ENCODE results near the gene TTC39A. TPM values are rescaled to one million over a fixed set of nuclear protein-coding genes. Genes with fewer than 3 reads are reported as not detected.

TTC39A gene
- total and polyA plus RNA-seq, 9 donors = 1.3 to 5.1 (median 3.6) TPM

DNA sequence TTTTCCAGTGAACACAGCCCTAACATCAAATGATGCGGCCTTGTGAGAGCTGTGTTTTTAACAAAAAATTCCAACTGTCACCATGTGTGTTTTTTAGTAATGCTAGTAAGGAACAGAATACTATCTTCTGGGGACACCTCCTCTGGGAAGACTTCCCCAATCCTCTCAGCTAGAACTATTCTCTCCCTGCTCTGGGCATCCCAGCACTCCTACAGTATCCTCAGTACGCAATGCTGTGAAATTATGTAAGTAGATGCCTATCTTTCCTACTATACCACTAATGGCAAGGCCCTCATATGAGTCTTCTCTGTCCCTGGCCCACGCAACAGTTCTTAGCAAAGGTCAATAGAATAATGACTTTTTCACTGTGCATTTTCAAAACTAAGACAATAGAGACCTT lies 19.5 kb upstream of the TTC39A start:
- H3K9me3 ChIP-seq (replicated peaks; ENCODE audit: control insufficient read depth, low read depth, low read length) = no peaks in the 10 kb centered on the region
- H3K27ac ChIP-seq (ENCODE audit: low read length) = no peak overlapping the region
- H3K4me1 ChIP-seq (ENCODE audit: control insufficient read depth, insufficient read depth, low read length) = peaks cover 5% of the 10 kb centered on the region
- peaks cover 16% of the 10 kb centered on the region for H3K27me3 ChIP-seq (ENCODE audit: control insufficient read depth, insufficient read depth, low read length)
- H3K36me3 ChIP-seq (ENCODE audit: control insufficient read depth, insufficient read depth, low read length) = no peaks in the 10 kb centered on the region
- no CpG with 5 or more reads among the region's 3 CpGs for WGBS (ENCODE audit: insufficient coverage)
- H3K4me3 ChIP-seq (ENCODE audit: low read length) = no peak overlapping the region
- DNase-seq = no peak

DNA sequence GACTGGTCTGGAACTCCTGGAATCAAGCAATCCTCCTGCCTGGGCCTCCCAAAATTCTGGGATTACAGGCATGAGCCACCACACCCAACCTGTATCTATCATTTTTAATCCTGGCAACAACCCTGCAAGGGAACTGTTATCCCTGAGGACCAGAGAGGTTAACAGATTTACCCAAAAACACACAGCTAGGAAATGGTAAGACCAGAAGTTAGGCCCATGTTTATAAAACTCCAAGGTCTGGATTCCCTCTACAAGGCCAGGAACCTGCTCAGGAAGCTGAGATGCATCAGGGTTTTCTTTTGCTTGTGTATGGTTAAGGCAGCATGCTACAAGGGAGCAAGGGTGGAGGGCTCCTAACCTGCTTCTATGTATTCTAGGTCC lies 17.8 kb upstream of the TTC39A start:
- Histone ChIP-seq H3K4me1 (ENCODE audit: control insufficient read depth, insufficient read depth, low read length) (peaks cover 10% of the 10 kb centered on the region), H3K4me3 (ENCODE audit: low read length) (no peak overlapping the region), H3K36me3 (ENCODE audit: control insufficient read depth, insufficient read depth, low read length) (no peaks in the 10 kb centered on the region), H3K27ac (ENCODE audit: low read length) (no peak overlapping the region), H3K9me3 (replicated peaks; ENCODE audit: control insufficient read depth, low read depth, low read length) (no peaks in the 10 kb centered on the region), H3K27me3 (ENCODE audit: control insufficient read depth, insufficient read depth, low read length) (peaks cover 33% of the 10 kb centered on the region)
- DNase-seq = no peak

GRCh38 chr1:51347398-51348146 lies 17.2 kb upstream of the TTC39A start:
- DNase-seq = no peak
- Histone ChIP-seq H3K27ac (ENCODE audit: low read length) (no peak overlapping the region), H3K36me3 (ENCODE audit: control insufficient read depth, insufficient read depth, low read length) (no peaks in the 10 kb centered on the region), H3K27me3 (ENCODE audit: control insufficient read depth, insufficient read depth, low read length) (peaks cover 37% of the 10 kb centered on the region), H3K4me1 (ENCODE audit: control insufficient read depth, insufficient read depth, low read length) (peaks cover 10% of the 10 kb centered on the region), H3K4me3 (ENCODE audit: low read length) (no peak overlapping the region), H3K9me3 (replicated peaks; ENCODE audit: control insufficient read depth, low read depth, low read length) (no peaks in the 10 kb centered on the region)
- WGBS (ENCODE audit: insufficient coverage) = 89% methylated on average over 3 of the region's 6 CpGs

DNA sequence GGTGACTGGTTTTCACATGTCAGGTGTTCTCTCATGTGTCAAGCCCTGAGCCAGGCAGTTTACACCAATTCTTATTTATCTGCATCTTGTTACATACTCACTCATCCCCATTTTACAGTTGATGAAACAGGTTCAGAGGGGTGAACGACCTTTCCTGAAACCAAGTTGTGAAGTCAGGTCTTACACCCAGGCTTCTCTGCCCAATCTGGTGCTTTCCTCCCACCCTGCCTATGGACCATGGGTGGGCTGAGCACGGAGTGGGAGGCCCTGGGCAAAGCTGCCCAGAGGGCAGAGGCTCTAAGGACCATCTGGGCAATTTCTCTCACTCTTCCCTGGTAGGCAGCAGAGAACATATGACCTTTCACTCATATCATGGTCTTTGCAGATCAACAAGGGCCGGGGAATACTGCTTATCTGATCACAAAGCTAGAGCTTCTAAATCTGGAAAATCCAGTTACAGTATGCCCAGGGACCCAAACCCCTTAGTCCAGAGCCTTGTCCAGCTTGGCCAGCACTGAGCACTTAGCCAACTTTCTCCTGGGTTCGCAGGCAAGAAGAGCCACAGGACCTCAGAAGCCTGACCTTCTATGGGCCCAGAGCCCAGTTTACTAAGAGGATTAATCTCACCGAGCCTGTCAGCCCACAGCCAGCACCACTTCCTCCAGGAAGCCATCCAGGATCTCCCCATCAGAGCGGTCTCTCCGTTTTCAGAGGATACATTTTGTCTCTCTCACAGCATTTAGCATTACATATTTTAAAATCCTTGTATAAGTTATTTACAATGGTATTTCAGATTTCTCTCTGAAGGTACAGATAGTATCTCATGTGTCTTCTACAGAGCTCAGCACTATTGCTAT lies 16.0 kb upstream of the TTC39A start:
- H3K36me3 ChIP-seq (ENCODE audit: control insufficient read depth, insufficient read depth, low read length) = no peaks in the 10 kb centered on the region
- H3K27me3 ChIP-seq (ENCODE audit: control insufficient read depth, insufficient read depth, low read length) = peaks cover 44% of the 10 kb centered on the region
- DNase-seq = no peak
- peaks cover 10% of the 10 kb centered on the region for H3K4me1 ChIP-seq (ENCODE audit: control insufficient read depth, insufficient read depth, low read length)
- WGBS (ENCODE audit: insufficient coverage) = 69% methylated on average over 4 of the region's 7 CpGs
- H3K27ac ChIP-seq (ENCODE audit: low read length) = no peak overlapping the region
- H3K9me3 ChIP-seq (replicated peaks; ENCODE audit: control insufficient read depth, low read depth, low read length) = no peaks in the 10 kb centered on the region
- H3K4me3 ChIP-seq (ENCODE audit: low read length) = no peak overlapping the region

DNA sequence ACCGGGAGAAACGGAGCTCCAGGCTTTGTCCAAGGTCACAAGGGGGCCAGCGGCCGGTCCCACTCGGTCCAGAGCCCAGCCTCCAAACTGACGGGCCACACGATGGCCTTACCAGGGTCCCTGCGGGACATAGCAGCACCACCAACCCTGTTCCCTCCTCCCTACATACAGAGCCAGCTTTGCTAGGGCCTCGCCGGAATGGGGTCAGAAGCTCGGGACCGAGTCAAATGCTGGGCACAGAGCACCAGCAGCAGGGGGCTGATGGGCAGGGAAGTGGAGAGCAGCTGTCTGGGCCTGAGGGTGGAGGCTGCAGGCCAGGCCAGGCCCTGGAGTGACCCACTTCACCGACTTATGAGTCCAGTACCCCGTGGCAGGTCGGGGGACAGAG lies 14.9 kb upstream of the TTC39A start:
- H3K4me1 ChIP-seq (ENCODE audit: control insufficient read depth, insufficient read depth, low read length) = peaks cover 10% of the 10 kb centered on the region
- H3K36me3 ChIP-seq (ENCODE audit: control insufficient read depth, insufficient read depth, low read length) = no peaks in the 10 kb centered on the region
- no peak overlapping the region for H3K4me3 ChIP-seq (ENCODE audit: low read length)
- 44% methylated on average over 10 of the region's 15 CpGs for WGBS (ENCODE audit: insufficient coverage)
- no peak for DNase-seq
- peaks cover 44% of the 10 kb centered on the region for H3K27me3 ChIP-seq (ENCODE audit: control insufficient read depth, insufficient read depth, low read length)
- H3K27ac ChIP-seq (ENCODE audit: low read length) = no peak overlapping the region
- H3K9me3 ChIP-seq (replicated peaks; ENCODE audit: control insufficient read depth, low read depth, low read length) = no peaks in the 10 kb centered on the region

DNA sequence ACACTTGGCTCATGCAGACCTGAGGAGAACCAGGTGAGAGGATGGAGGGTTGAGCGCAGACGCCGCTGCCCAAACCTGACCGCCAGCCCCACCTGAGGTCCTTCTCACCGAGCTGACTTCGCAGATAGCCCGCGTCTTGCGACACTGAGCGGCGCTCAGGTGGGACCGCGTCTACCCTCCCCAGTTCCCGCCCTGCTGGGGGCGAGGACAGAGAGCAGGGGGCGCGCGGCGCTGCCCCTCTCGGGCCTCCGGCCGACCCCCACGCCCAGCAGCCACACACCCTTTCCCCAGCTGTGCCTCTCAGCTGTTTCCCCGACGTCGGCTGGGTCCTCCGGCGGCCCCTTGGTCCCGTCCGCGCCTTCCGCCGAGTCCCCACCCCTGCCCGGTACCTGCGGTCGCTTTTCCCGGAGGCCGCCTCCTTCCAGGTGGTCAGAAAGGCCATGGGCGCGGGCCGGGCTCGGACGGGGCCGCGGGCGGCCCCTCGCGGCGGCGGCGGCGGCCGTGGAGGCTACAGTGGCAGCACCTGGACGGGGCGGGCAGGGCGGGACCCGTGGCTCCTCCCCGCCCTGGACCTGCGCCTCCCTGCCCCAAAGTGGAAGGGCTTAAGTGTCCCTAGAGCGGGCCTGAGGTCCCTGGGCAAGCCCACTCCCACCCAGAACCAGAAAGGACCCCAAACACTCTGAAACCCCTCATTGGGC lies 14.4 kb upstream of the TTC39A start:
- no peak for DNase-seq

DNA sequence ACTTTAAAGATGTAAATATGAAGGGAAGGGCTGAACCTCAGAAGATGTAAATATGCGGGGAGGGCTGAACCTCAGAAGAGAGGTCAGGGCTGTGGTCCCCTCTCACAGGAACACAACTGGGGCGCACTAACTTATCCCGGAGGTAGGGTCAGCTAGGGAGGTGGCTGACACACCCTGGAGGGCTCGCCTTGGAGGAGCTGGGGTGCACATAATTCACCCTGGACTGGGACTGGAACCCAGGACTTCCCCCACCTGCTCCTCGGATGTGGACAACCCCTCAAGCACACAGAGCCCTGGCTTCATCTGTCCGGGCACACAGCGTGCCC lies 13.9 kb upstream of the TTC39A start:
- H3K36me3 ChIP-seq (ENCODE audit: control insufficient read depth, insufficient read depth, low read length) = no peaks in the 10 kb centered on the region
- no peaks in the 10 kb centered on the region for H3K9me3 ChIP-seq (replicated peaks; ENCODE audit: control insufficient read depth, low read depth, low read length)
- H3K27me3 ChIP-seq (ENCODE audit: control insufficient read depth, insufficient read depth, low read length) = peaks cover 44% of the 10 kb centered on the region
- no peak overlapping the region for H3K27ac ChIP-seq (ENCODE audit: low read length)
- 74% methylated on average over 3 of the region's 7 CpGs for whole genome bisulfite sequencing (ENCODE audit: insufficient coverage)
- DNase-seq = no peak
- no peak overlapping the region for H3K4me3 ChIP-seq (ENCODE audit: low read length)
- peaks cover 10% of the 10 kb centered on the region for H3K4me1 ChIP-seq (ENCODE audit: control insufficient read depth, insufficient read depth, low read length)

More for the DNA sequence above, 14.4 kb upstream of the TTC39A start:
- H3K4me3 ChIP-seq (ENCODE audit: low read length) = no peak overlapping the region
- WGBS (ENCODE audit: insufficient coverage) = 4% methylated on average over 58 of the region's 60 CpGs
- peaks cover 44% of the 10 kb centered on the region for H3K27me3 ChIP-seq (ENCODE audit: control insufficient read depth, insufficient read depth, low read length)
- H3K9me3 ChIP-seq (replicated peaks; ENCODE audit: control insufficient read depth, low read depth, low read length) = no peaks in the 10 kb centered on the region
- peaks cover 10% of the 10 kb centered on the region for H3K4me1 ChIP-seq (ENCODE audit: control insufficient read depth, insufficient read depth, low read length)
- no peak overlapping the region for H3K27ac ChIP-seq (ENCODE audit: low read length)
- H3K36me3 ChIP-seq (ENCODE audit: control insufficient read depth, insufficient read depth, low read length) = no peaks in the 10 kb centered on the region

GRCh38 chr1:51343624-51344023 lies 13.3 kb upstream of the TTC39A start:
- Histone ChIP-seq H3K4me3 (ENCODE audit: low read length) (no peak overlapping the region), H3K9me3 (replicated peaks; ENCODE audit: control insufficient read depth, low read depth, low read length) (no peaks in the 10 kb centered on the region), H3K27me3 (ENCODE audit: control insufficient read depth, insufficient read depth, low read length) (peaks cover 44% of the 10 kb centered on the region), H3K4me1 (ENCODE audit: control insufficient read depth, insufficient read depth, low read length) (peaks cover 10% of the 10 kb centered on the region), H3K27ac (ENCODE audit: low read length) (no peak overlapping the region), H3K36me3 (ENCODE audit: control insufficient read depth, insufficient read depth, low read length) (no peaks in the 10 kb centered on the region)
- DNase-seq = no peak
- 80% methylated on average over 3 of the region's 3 CpGs for WGBS (ENCODE audit: insufficient coverage)

DNA sequence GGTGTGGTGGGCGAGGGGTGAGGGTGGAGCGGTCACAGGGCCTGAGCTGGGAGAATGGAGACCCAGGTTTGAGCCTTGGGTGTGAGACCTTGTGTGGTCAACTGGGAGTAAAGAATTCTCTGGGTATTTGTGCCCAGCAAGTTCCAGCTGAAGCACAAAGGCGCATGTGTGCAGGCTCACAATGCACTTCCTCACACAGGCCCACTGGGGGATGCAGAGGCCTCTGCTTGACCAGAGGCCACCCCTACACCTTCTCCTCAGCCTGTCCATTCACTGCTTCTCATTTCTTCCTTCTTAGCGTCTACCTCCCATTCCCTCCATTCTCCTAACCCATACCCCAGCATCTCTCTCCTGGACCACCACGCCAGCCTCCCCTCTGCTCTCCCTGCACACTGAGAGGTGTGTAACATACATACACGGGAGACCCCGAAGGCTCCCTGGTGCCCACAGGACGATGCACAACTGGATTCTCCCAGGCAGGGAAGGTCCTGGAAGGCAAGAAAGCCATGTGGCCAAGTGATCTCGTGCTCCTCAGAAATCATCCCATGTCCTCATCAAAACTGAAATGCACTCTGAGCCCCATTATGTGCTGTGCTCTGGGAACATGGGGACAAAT lies 12.3 kb upstream of the TTC39A start:
- 92% methylated on average over 9 of the region's 9 CpGs for WGBS (ENCODE audit: insufficient coverage)
- Histone ChIP-seq H3K9me3 (replicated peaks; ENCODE audit: control insufficient read depth, low read depth, low read length) (no peaks in the 10 kb centered on the region), H3K4me3 (ENCODE audit: low read length) (no peak overlapping the region), H3K27me3 (ENCODE audit: control insufficient read depth, insufficient read depth, low read length) (peaks cover 44% of the 10 kb centered on the region), H3K27ac (ENCODE audit: low read length) (no peak overlapping the region), H3K4me1 (ENCODE audit: control insufficient read depth, insufficient read depth, low read length) (peaks cover 10% of the 10 kb centered on the region), H3K36me3 (ENCODE audit: control insufficient read depth, insufficient read depth, low read length) (no peaks in the 10 kb centered on the region)
- DNase-seq = no peak
